Measurements from ENCODE around the gene DEK.
"Not testable (repeated sequence)": the region's sequence is repeated elsewhere in the genome, so short reads cannot be mapped to it uniquely, and the experiment has no call there.

The DEK gene, protein sequence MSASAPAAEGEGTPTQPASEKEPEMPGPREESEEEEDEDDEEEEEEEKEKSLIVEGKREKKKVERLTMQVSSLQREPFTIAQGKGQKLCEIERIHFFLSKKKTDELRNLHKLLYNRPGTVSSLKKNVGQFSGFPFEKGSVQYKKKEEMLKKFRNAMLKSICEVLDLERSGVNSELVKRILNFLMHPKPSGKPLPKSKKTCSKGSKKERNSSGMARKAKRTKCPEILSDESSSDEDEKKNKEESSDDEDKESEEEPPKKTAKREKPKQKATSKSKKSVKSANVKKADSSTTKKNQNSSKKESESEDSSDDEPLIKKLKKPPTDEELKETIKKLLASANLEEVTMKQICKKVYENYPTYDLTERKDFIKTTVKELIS

DNA sequence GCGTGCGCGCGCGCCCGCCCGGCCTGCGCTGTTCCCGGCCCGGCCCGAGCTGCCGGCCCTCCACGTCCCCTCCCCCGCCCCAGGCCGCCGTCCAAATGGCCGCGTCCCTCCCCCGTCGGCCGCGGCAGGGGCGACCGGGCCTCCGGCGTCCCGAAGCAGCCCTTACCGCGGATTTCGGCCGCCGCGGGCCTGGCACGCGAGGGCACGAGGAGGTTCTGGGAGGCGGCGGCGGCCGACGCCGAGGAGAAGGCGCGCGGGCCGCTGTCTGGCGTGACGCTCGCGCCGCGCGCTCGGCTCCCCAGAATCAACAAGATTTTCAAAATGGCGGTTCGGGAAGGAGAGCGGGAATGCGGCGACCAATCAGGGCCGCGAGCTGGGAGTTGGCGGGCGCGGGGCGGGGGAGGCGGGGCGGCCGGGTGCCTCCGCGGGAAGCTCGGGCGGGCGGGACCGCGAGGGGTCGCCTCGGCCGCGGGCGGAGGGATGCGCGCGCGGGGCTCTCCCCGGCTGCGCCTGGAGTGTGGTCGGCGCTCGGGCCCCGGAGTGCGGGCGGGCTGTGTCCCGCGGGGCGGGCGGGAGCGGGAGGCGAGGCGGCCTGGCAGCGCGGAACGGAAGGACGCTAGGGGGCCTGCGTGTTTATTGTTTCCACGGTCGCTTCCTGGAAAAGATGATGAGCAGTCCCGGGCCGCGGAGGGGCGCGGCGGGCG, at the start of gene DEK:
Gene DEK, minus strand, starts transcription at position 312 of the 704 bp plus-strand sequence. CDS start 543 bp downstream, outside the sequence.
- DNase-seq = peak; percentile 83

DNA sequence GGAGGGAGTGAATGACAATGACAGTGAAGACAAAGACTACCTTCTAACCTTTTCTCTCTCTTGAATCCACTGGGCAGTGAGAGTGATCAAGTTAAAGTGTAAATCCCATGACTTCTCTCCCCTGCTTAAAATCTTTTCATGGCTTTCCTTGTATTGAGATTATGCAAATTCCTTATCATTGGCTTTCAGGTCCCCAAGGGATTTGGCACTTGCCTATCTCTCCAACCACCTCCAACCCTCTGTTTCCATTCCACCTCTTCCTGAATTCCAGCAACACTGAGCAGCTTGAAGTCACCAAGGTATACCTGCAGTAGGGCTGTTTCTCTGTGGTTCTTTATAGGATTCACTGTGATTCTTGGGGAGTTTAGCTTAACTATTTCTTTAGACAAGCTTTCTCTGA, 48.0 kb upstream of the DEK start:
- no peak for DNase-seq

DNA sequence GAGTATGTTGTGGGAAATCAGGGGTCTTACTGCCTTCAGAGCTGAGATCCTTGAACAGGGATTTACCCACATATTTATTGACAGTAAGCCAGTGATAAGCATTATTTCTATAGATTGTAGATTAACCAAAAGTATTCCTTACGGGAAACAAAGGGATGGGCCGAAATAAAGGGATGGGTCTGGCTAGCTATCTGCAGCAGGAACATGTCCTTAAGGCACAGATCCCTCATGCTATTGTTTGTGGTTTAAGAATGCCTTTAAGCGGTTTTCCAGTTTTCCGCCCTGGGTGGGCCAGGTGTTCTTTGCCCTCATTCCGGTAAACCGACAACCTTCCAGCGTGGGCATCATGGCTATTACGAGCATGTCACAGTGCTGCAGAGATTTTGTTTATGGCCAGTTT, 45.7 kb upstream of the DEK start:
- DNase-seq = not testable (repeated sequence)

- DNase-seq = no peak
These were observed 44.7 kb upstream of the DEK start for GRCh38 chr6:18309046-18309445.

- no peak for DNase-seq
These were observed 43.9 kb upstream of the DEK start for GRCh38 chr6:18308070-18308735.

DNA sequence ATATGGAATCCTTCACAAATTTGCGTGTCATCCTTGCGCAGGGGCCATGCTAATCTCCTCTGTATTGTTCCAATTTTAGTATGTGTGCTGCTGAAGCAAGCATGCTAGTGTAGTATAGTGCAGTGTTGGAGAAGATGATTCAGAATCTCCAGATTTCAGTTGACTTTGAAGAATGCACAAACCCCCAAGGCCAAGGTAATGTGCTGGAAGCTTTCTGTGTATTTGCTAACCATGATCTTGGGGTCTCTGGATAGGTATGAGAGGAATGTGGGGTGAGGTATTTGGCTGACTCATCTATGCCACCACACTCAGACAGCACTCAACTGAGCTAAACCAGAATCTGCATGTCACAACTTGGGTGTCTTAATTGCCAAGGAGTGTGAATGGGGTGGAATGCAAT, 42.6 kb upstream of the DEK start:
- no peak for DNase-seq

GRCh38 chr6:18302561-18303439, 38.5 kb upstream of the DEK start:
- peak; percentile 23 for DNase-seq

DNA sequence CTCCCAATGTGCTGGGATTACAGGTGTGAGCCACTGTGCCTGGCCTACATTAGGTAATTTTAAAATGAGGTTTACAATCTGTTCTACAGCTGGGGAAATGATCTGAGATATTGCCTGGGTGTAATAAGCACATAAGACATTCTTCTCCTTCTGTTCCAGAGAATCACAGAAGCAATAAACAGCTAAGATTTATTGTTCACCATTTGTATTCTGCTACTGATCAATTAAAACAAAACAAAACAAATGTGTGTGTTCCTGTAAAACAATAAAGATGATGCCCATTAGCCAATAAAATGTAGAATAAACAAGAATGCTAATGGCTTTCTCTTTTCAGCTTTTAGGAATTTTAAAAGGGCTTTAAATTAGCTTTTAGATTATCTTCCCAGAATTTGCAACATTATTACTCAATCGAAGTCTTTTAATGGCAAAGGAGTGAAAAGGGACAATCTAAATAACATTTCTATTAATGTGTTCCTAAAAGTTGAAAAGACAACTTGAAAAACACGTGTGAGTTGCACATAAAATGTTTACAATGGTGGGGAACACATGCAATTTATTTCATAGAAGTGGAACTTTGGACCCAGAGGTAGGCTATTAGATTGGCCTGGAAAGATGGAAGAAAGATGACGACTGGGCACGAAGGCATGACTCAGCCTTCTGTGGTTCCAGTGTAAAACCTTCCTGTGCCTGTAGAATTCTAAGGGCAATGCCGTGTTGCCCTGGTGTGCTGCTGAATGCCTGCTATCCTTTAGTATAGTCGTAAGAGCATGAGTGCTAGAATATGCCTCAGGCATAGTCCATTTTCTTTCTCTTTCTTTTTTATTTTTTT, 29.0 kb upstream of the DEK start:
- no peak for DNase-seq

DNA sequence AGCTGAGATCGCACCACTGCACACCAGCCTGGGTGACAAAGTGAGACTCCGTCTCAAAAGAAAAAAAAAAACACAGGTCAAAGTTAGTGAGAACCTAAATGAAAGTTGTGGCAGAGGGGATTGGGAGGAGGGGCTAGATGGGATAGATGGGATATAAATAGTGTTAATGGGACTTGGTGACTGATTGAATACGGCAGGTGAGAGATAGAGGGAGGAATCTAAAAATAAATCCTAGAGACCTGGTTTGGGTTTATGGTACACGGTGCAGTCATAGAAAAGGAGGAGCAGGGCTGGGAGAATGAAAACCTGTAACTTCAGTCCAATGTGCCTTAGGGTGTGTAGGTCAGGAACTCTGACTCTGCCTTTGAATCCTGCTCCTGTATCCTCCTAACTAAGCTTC, 25.0 kb upstream of the DEK start:
- DNase-seq = no peak

- no peak for DNase-seq
These were observed 19.9 kb upstream of the DEK start for GRCh38 chr6:18284261-18284660.

DNA sequence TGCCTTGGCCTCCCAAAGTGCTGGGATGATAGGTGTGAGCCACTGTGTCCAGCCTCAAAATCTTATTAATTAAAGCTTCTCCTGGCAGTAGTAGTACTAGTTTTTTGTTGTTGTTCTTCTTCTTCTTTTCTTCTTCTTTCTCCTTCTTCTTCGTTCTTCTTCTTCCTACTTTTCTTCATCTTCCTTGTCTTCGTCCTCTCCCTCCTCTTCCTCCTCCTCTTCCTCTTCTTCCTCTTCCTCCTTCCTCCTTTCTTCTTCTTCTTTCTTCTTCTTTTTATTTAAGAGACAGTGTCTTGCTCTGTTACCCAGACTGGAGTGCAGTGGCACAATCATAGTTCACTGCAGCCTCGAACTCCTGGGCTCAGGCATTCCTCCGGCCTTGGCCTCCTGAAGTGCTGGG, 17.2 kb upstream of the DEK start:
- no peak for DNase-seq

- peak; percentile 79 for DNase-seq
These were observed 15.8 kb upstream of the DEK start for GRCh38 chr6:18280084-18280483.

DNA sequence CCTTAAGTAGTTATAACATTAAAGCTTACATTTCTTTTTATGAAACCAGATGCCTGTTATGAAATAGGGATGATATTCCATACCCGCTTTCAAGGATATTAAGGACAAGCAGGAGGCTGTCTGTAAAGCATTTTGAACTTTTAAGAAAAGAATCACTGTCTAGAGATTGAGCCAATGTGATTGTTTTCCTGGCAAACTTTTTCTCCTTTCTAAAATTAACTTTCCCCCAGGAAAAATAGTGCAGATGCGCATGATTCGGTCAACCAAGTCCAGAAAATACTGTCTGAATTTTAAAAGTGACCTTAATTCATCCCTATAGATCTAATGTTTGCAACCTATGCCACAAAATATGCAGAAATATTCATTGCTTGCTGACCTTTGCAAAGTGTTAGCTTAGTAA, 15.1 kb upstream of the DEK start:
- no peak for DNase-seq

DNA sequence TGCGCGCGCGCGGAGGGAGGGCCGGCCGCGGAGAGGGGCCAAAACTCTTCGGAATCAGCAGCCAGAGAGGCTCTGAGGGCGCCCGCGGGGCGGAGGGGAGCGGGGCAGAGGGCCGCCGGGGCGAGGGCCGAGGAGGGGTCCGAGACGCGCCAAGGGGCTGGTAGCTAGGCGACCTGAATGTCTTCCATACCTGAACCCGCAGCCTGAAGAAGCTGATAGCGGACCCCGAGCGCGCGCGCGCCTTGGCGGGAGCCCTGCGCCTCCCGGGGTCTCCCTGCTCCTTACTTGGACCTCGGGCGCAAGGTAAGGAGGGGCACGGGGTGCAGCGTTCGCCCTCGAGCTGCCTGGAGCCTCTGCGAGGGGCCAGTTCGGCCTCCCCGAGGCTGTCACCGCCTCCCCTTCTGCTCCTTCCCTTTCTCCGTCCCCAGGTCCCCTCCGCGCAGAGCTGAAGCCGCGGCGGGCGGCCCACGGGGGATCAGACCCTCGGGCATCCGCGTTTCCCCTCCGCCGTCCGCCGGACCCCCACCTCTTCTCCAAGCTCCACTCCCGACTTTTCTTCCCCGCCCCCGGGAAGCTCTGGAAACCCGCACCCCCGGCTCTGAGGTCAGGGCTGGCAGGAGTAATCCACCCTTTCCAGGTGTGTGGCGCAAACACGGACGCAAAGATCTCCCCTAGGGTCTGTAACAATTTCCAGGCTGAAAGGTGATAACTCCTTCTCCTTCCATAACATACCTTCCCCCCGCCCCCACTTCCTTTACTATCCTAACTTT, 13.1 kb upstream of the DEK start:
- DNase-seq = peak; percentile 28

DNA sequence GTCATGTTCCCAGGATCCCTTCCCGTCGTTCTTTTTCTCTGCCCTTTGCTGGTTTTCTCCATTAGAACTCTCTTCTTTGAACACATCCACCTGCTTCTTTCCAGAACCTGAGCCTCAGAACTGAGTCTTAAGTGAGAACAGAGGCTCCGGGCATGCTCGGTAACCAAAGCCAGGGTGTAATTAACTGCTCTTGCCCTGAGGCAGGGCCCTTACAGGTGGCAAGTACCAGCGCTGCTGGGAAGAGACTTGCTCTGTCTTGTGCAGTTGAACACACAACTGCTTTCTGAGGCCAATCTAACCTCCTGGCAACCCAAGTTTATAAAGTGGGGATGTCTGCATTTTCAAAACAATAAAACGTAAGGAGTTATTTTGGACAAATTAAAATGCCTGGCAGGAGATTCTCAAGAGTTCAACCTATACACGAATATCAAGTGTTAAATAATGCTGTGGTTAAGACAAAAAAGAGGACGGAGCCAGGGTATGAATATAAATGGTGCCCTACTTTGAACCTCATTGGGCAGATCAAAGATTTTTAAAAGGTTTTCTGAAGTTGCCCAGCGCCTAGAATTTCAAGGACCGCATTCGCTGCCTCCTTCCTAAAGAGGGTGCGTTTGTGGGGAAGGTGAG, 12.4 kb upstream of the DEK start:
- peak; percentile 28 for DNase-seq

DNA sequence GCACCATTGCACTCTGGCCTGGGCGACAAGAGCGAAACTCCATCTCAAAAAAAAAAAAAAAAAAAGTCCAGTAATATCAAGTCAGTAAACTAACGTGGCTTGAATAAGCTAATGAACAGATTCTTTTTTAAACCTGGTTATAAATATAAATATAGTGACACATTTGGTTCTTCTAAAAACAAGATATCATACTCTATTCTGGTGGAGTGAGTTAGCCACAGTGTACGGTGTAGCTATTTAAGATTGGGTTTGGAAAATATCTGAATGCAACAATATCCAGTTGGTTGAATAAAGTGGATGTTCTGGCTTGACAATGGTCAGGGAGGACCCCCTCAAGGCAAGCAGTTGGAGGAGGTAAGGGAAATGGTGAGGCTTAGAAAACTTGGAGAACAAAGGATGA, 5.9 kb upstream of the DEK start:
- no peak for DNase-seq

- no peak for DNase-seq
These were observed 5.4 kb upstream of the DEK start for GRCh38 chr6:18269717-18270116.

DNA sequence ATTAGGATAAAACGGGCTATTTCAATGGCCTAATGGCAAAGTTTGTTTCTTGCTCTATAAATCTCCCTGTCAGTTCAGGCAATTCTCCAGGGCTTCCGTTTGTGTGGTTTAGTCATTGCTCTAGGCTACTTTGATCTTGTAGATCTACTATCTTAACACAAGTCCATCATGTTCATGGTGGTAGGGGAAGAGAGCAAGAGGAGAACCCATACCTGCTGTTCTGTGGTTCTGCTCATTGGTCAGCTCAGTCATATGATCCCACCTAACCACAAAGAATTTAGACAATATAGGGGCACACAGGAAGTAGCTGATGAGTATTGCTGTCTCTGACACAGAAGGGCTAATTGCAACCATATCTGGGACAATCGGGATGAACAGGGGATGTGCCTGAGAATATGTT, 4.9 kb upstream of the DEK start:
- DNase-seq = no peak

DNA sequence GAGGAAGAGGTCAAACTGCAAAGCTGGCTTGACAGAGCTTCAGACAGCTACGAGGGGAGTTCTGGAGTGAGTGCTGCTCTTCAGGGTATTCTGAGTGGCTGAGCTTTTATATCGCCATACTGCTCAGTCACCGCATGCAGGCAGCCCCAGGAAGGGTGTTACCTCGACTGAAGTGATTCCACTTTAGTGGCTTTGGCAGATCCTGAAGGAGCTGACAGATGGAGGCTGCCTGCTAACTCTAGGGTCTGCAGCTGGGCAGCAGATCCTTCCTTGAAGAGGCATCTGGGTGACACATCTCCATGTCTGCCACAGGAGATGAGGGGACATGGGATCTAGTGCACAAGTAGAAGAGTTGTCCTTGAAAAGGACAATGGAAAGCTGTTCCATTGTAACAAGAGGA, 3.7 kb upstream of the DEK start:
- no peak for DNase-seq

GRCh38 chr6:18266523-18266912, 2.2 kb upstream of the DEK start:
- DNase-seq = no peak
